CD14-positive monocyte (primary cell): ENCODE data around the gene PLCH1. TPM values are rescaled to one million over a fixed set of nuclear protein-coding genes. Genes with fewer than 3 reads are reported as not detected.

ENCODE experiments used
- DNase-seq, 3 donors: peaks; one replicate each; pipeline ENCODE4 v3.0.0-alpha.2; 2011 to 2022
- H2AFZ ChIP-seq: 2 replicates; pipeline ENCODE4 v1.6.0; 2012; ENCODE audit warnings: mild to moderate bottlenecking, low read depth, low read length, inconsistent platforms; ENCODE audit not compliant: insufficient read depth, poor library complexity, severe bottlenecking
- H3K27ac ChIP-seq, 2 donors: 1 replicate in 1 of 2; 2 replicates in 1 of 2; pipeline ENCODE4 v1.5.1; 2012 to 2013; ENCODE audit warnings: low read length in 2 of 2, control low read depth in 1 of 2, inconsistent platforms in 1 of 2, low read depth in 1 of 2, mild to moderate bottlenecking in 1 of 2
- H3K27me3 ChIP-seq, 2 donors: one replicate each; pipeline versions ENCODE4 v1.6.0 to v1.6.1; 2011 to 2013; ENCODE audit warnings: low read length in 2 of 2; ENCODE audit not compliant: control insufficient read depth in 2 of 2, insufficient read depth in 2 of 2
- H3K36me3 ChIP-seq, 2 donors: replicated peaks in 1 of 2; 1 replicate in 1 of 2; 2 replicates in 1 of 2; pipeline versions ENCODE4 v1.5.1 to v1.6.1; 2012 to 2013; ENCODE audit warnings: low read length in 2 of 2, control low read depth in 1 of 2, inconsistent platforms in 1 of 2, mild to moderate bottlenecking in 1 of 2; ENCODE audit not compliant: insufficient read depth in 2 of 2, control insufficient read depth in 1 of 2
- H3K4me1 ChIP-seq, 2 donors: 1 replicate in 1 of 2; 2 replicates in 1 of 2; pipeline versions ENCODE4 v1.5.1 to v1.6.1; 2012 to 2013; ENCODE audit warnings: low read length in 2 of 2, control low read depth in 1 of 2, inconsistent platforms in 1 of 2, mild to moderate bottlenecking in 1 of 2, moderate library complexity in 1 of 2; ENCODE audit not compliant: insufficient read depth in 2 of 2, control insufficient read depth in 1 of 2
- H3K4me2 ChIP-seq: replicated peaks from 2 replicates; pipeline ENCODE3; 2012; ENCODE audit warnings: low read length, moderate library complexity, mild to moderate bottlenecking; ENCODE audit not compliant: poor library complexity, severe bottlenecking; ENCODE audit errors: extremely low read depth
- H3K4me3 ChIP-seq, 3 experiments: fragments of 200-600 bp in 1 of 3; sonication (generic) in 1 of 3; replicated peaks in 1 of 3; 1 replicate in 2 of 3; 2 replicates in 1 of 3; pipeline ENCODE4 v1.5.1; 2011 to 2013; ENCODE audit warnings: low read length in 3 of 3, mild to moderate bottlenecking in 3 of 3, control low read depth in 2 of 3, low read depth in 2 of 3, inconsistent platforms in 1 of 3, moderate library complexity in 1 of 3
- H3K79me2 ChIP-seq: 2 replicates; pipeline ENCODE4 v1.6.0; 2012; ENCODE audit warnings: mild to moderate bottlenecking, control low read depth, inconsistent platforms, low read length, moderate library complexity; ENCODE audit not compliant: insufficient read depth
- H3K9ac ChIP-seq: 2 replicates; pipeline ENCODE4 v1.6.0; 2017; ENCODE audit warnings: low read length, mild to moderate bottlenecking; ENCODE audit not compliant: insufficient read depth, poor library complexity, severe bottlenecking
- H3K9me3 ChIP-seq, 2 donors: replicated peaks in 1 of 2; 1 replicate in 1 of 2; 2 replicates in 1 of 2; pipeline versions ENCODE4 v1.5.1 to v1.6.1; 2012 to 2013; ENCODE audit warnings: low read length in 2 of 2, control low read depth in 1 of 2; ENCODE audit not compliant: control insufficient read depth in 1 of 2, insufficient read depth in 1 of 2
- H4K20me1 ChIP-seq: 2 replicates; pipeline ENCODE4 v1.6.0; 2012; ENCODE audit warnings: mild to moderate bottlenecking, low read length, control low read depth, moderate library complexity; ENCODE audit not compliant: insufficient read depth
- H3K27ac Mint-ChIP-seq, 7 donors: one replicate each; pipeline ENCODE4 v1.8.0; 2020; ENCODE audit warnings: mild to moderate bottlenecking in 7 of 7, mixed read lengths in 7 of 7, moderate library complexity in 6 of 7, inconsistent platforms in 2 of 7
- H3K27me3 Mint-ChIP-seq, 3 donors: one replicate each; pipeline ENCODE4 v1.8.0; 2021 to 2022; ENCODE audit warnings: low read depth in 3 of 3, mild to moderate bottlenecking in 3 of 3, mixed read lengths in 3 of 3, moderate library complexity in 3 of 3, inconsistent platforms in 1 of 3
- H3K36me3 Mint-ChIP-seq, 2 donors: one replicate each; pipeline ENCODE4 v1.8.0; 2020; ENCODE audit warnings: mixed read lengths in 2 of 2, inconsistent platforms in 1 of 2, mild to moderate bottlenecking in 1 of 2
- H3K4me1 Mint-ChIP-seq: one replicate; pipeline ENCODE4 v1.8.0; 2020; ENCODE audit warnings: mild to moderate bottlenecking, mixed read lengths
- H3K4me3 Mint-ChIP-seq, 2 donors: one replicate each; pipeline ENCODE4 v1.8.0; 2020; ENCODE audit warnings: mild to moderate bottlenecking in 2 of 2, mixed read lengths in 2 of 2, moderate library complexity in 1 of 2
- H3K9me3 Mint-ChIP-seq, 7 donors: one replicate each; pipeline ENCODE4 v1.8.0; 2020 to 2022; ENCODE audit warnings: mixed read lengths in 7 of 7, mild to moderate bottlenecking in 6 of 7, moderate library complexity in 6 of 7, inconsistent platforms in 2 of 7
- WGBS: methylation state at CpG from one replicate; pipeline ENCODE4 v1.1.5; 2013; ENCODE audit warnings: missing lambda C conversion rate; ENCODE audit not compliant: insufficient coverage; 5-methylcytosine and 5-hydroxymethylcytosine counted together
- intact Hi-C, 2 donors: fragments of 100-400 bp; cut with micrococcal nuclease; formaldehyde crosslinking; loops; one replicate each; pipeline versions ENCODE4 v1.15.0 to v1.15.1; 2023
- polyA plus RNA-seq, 3 donors: library from polyadenylated mRNA; depleted of rRNA in 1 of 3; unstranded in 2 of 3; stranded (reverse) in 1 of 3; fragments of 300-500 nt in 2 of 3; fragments of >200 nt in 1 of 3; fragmentation: Illumina TruSeq in 2 of 3; gene quantifications; 1 replicate in 2 of 3; 2 replicates in 1 of 3; pipeline ENCODE4 v1.2.3, GENCODE V29; 2012 to 2021
- TF ChIP-seq, protein P1 (sequence below): fragments of 200-600 bp; IDR thresholded peaks from one replicate; pipeline ENCODE4 v1.8.0; 2022; ENCODE audit warnings: antibody characterized with exemption, mild to moderate bottlenecking

Gene PLCH1
- polyA plus RNA-seq, 3 donors = not detected

DNA sequence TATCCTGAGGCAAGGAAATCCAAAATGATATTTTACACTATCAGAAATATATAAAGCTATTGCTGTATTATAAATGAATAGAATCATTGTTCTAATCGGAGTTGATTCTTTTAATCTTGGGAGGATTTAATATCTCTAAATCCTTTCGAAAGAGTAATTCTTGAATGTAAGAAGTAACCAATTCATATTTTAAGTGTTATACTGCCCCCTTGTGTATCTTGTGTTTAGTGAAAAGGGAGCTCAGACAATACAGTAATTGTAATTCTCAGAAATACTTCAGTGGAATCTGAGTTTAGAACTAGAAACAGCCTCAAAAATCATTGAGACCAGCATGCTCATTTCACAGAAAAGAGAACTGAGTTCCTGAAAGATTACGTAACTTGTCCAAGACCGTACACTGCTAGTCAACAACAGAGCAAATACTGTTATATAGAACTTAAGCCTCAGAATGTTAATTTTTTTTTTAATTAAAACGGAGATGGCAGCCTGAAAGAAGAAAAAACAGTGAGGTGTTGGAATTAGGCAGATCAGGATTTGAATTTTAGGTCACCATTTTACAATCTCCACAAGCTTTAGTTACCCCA, 42.9 kb downstream of the PLCH1 start:
- DNase-seq = peak; percentile 15 to 56 (median 30)
- no CpG with 5 or more reads among the region's 5 CpGs for WGBS
- peaks cover 4% of the 10 kb centered on the region for H3K4me1 Mint-ChIP-seq
- Histone ChIP-seq H3K9ac (no peak overlapping the region), H3K79me2 (no peaks in the 10 kb centered on the region), H3K4me1 (no peaks in the 10 kb centered on the region), H4K20me1 (no peaks in the 10 kb centered on the region), H3K36me3 (no peaks in the 10 kb centered on the region), H3K27me3 (no peaks in the 10 kb centered on the region), H3K9me3 (no peaks in the 10 kb centered on the region), H3K4me3 (no peak overlapping the region), H2AFZ (no peak overlapping the region), H3K27ac (no peak overlapping the region), H3K4me2 (no peak overlapping the region)
- H3K36me3 Mint-ChIP-seq = no peaks in the 10 kb centered on the region
- no peaks in the 10 kb centered on the region for H3K9me3 Mint-ChIP-seq
- no peak overlapping the region for H3K27ac Mint-ChIP-seq
- intact Hi-C loops = loop anchor here (10.0 kb wide), 1 partner anchor 1367 kb away; no protein-coding TSS in a partner anchor
- H3K27me3 Mint-ChIP-seq = peaks cover 0 to 1% (median 1%) of the 10 kb centered on the region in 3 donors
- no peak overlapping the region for H3K4me3 Mint-ChIP-seq
- TF ChIP-seq, protein P1, sequence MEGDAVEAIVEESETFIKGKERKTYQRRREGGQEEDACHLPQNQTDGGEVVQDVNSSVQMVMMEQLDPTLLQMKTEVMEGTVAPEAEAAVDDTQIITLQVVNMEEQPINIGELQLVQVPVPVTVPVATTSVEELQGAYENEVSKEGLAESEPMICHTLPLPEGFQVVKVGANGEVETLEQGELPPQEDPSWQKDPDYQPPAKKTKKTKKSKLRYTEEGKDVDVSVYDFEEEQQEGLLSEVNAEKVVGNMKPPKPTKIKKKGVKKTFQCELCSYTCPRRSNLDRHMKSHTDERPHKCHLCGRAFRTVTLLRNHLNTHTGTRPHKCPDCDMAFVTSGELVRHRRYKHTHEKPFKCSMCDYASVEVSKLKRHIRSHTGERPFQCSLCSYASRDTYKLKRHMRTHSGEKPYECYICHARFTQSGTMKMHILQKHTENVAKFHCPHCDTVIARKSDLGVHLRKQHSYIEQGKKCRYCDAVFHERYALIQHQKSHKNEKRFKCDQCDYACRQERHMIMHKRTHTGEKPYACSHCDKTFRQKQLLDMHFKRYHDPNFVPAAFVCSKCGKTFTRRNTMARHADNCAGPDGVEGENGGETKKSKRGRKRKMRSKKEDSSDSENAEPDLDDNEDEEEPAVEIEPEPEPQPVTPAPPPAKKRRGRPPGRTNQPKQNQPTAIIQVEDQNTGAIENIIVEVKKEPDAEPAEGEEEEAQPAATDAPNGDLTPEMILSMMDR = peak; percentile 76

DNA sequence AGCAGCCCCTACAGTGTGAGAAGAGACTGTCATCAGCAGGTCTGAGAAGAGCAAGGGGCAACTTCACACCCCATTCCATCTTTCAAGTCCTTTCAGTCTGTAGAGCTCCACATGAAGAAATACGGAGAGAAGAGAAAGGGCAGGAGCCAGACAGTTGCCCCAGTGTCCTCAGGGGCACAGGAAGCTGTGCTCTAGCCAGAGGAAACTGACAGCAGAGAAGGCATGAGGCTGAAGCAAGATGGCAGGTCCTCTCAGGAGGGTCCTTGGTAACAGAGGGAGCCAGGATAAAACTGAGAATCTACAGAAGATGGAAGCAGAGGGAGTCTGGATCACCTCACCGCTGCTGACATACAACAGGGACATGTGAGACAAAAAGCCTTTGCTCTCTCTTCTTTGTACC, 47.3 kb downstream of the PLCH1 start:
- Histone ChIP-seq H3K27ac (no peak overlapping the region), H3K4me1 (no peaks in the 10 kb centered on the region), H3K27me3 (no peaks in the 10 kb centered on the region), H3K79me2 (no peaks in the 10 kb centered on the region), H2AFZ (peak overlapping the region; percentile 0), H3K4me2 (no peak overlapping the region), H4K20me1 (no peaks in the 10 kb centered on the region), H3K36me3 (no peaks in the 10 kb centered on the region), H3K4me3 (no peak overlapping the region), H3K9me3 (no peaks in the 10 kb centered on the region), H3K9ac (no peak overlapping the region)
- intact Hi-C loops = no loop called here
- no peak for DNase-seq
- peaks cover 0 to 5% (median 0%) of the 10 kb centered on the region in 7 donors for H3K9me3 Mint-ChIP-seq
- TF ChIP-seq, protein P1 = no peak
- no peak overlapping the region for H3K27ac Mint-ChIP-seq
- H3K4me1 Mint-ChIP-seq = no peaks in the 10 kb centered on the region
- H3K4me3 Mint-ChIP-seq = no peak overlapping the region
- H3K36me3 Mint-ChIP-seq = no peaks in the 10 kb centered on the region
- peaks cover 0 to 1% (median 1%) of the 10 kb centered on the region in 3 donors for H3K27me3 Mint-ChIP-seq
- WGBS = 89% methylated on average over 1 of the region's 2 CpGs
